Cardiac muscle cell (in vitro differentiated cells and primary cell): ENCODE data around the gene JPH4. TPM values are rescaled to one million over a fixed set of nuclear protein-coding genes. Genes with fewer than 3 reads are reported as not detected.

Experiments
- DNase-seq, 2 donors: peaks; one replicate each; pipeline versions ENCODE4 v3.0.0 to v3.0.0-alpha.2; 2010 to 2017; ENCODE audit warnings: low read depth in 1 of 2, low spot score in 1 of 2
- H3K27ac ChIP-seq: fragments of 200-600 bp; sonication (generic); 2 replicates; pipeline ENCODE4 v1.5.1; 2016
- H3K27me3 ChIP-seq: fragments of 200-600 bp; sonication (generic); 2 replicates; pipeline ENCODE4 v1.6.0; 2016; ENCODE audit warnings: control low read depth
- H3K36me3 ChIP-seq: fragments of 200-600 bp; sonication (generic); 2 replicates; pipeline ENCODE4 v1.5.1; 2016; ENCODE audit warnings: control low read depth
- H3K4me1 ChIP-seq: fragments of 200-600 bp; sonication (generic); 2 replicates; pipeline ENCODE4 v1.8.1; 2017; ENCODE audit warnings: low read depth, mild to moderate bottlenecking, mixed run types
- H3K4me3 ChIP-seq: fragments of 200-600 bp; sonication (generic); 2 replicates; pipeline ENCODE4 v1.5.1; 2016; ENCODE audit warnings: mild to moderate bottlenecking
- H3K9me3 ChIP-seq: fragments of 200-600 bp; sonication (generic); 2 replicates; pipeline ENCODE4 v1.5.1; 2017; ENCODE audit warnings: low read depth, mild to moderate bottlenecking, control low read depth
- polyA plus RNA-seq: library from polyadenylated mRNA; unstranded; fragments of >200 nt; fragmentation: Nextera tagmentation; extraction: Ambion mirVana; gene quantifications from 2 replicates; pipeline ENCODE4 v1.2.1, GENCODE V29; 2016
- total RNA-seq: library from RNA; depleted of rRNA; stranded (reverse); fragments of >200 nt; gene quantifications from 2 replicates; pipeline ENCODE4 v1.2.3, GENCODE V29; 2016
- TF ChIP-seq, protein P1 (sequence below): IDR thresholded peaks from 2 replicates; pipeline ENCODE4 v1.5.1; 2012; ENCODE audit warnings: low read depth, mild to moderate bottlenecking, low read length

Gene JPH4
- total and polyA plus RNA-seq, 2 experiments from 2014 or later, result 0.53 to 0.63 TPM

DNA sequence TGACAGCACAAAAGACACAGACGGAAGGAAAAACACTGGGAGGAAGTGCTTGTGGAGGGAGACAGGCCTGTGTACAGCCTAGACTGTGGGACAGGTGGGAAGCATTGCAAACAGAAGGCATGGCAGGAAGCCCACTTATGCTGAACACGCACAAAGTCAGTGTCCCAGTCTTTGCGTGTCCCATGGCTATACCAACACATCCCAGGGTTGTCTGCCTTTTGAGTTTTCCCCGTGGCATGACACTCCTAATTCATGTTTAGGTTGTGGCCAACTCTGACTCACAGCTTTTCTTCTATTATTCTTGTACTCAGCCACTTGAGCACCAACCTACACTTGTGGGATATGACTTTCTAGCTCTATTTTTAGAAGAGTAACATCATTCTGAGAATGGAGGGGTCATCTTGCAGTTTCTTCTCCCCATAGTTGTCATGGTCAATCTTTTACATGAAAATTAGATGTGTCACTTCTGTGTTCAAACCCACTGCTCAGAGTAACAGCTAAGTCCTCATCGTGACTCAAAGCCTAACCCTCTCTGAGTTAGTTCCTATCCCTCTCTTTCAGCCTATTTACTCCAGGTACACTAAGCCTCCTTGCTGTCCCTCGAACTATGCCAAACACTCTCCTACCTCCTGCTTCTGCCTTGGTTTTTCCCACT is 27.5 kb upstream of the JPH4 start:
- no peak for DNase-seq
- H3K4me3 ChIP-seq, result no peak overlapping the region
- TF ChIP-seq, protein P1, sequence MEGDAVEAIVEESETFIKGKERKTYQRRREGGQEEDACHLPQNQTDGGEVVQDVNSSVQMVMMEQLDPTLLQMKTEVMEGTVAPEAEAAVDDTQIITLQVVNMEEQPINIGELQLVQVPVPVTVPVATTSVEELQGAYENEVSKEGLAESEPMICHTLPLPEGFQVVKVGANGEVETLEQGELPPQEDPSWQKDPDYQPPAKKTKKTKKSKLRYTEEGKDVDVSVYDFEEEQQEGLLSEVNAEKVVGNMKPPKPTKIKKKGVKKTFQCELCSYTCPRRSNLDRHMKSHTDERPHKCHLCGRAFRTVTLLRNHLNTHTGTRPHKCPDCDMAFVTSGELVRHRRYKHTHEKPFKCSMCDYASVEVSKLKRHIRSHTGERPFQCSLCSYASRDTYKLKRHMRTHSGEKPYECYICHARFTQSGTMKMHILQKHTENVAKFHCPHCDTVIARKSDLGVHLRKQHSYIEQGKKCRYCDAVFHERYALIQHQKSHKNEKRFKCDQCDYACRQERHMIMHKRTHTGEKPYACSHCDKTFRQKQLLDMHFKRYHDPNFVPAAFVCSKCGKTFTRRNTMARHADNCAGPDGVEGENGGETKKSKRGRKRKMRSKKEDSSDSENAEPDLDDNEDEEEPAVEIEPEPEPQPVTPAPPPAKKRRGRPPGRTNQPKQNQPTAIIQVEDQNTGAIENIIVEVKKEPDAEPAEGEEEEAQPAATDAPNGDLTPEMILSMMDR, result no peak
- H3K36me3 ChIP-seq, result no peaks in the 10 kb centered on the region
- H3K9me3 ChIP-seq, result no peaks in the 10 kb centered on the region
- H3K27me3 ChIP-seq, result no peaks in the 10 kb centered on the region
- no peak overlapping the region for H3K27ac ChIP-seq
- no peaks in the 10 kb centered on the region for H3K4me1 ChIP-seq

DNA sequence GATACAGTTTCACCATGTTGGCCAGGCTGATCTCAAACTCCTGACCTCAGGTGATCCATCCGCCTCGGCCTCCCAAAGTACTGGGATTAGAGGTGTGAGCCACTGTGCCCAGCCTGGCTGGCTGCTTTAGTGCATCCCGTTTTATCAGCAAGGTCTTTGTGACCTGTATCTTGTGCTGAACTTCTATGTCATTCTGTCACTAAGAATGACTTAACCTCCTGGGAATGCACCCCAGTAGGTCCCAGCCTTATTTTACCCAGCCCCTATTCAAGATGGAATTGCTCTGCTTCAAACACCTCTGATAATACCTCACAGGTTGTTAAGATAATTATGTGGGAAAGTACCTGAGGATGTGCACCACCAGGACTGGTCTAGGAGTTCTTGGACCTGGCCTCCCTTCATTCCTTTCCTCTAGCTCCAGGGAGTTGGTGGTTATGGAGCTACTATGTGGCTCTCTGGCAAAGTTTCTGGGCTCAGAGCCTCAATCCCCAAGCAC is 26.1 kb upstream of the JPH4 start:
- Histone ChIP-seq H3K4me3 (no peak overlapping the region), H3K36me3 (no peaks in the 10 kb centered on the region), H3K9me3 (no peaks in the 10 kb centered on the region), H3K27me3 (no peaks in the 10 kb centered on the region), H3K4me1 (no peaks in the 10 kb centered on the region), H3K27ac (no peak overlapping the region)
- DNase-seq, result no peak
- TF ChIP-seq, protein P1, result no peak

DNA sequence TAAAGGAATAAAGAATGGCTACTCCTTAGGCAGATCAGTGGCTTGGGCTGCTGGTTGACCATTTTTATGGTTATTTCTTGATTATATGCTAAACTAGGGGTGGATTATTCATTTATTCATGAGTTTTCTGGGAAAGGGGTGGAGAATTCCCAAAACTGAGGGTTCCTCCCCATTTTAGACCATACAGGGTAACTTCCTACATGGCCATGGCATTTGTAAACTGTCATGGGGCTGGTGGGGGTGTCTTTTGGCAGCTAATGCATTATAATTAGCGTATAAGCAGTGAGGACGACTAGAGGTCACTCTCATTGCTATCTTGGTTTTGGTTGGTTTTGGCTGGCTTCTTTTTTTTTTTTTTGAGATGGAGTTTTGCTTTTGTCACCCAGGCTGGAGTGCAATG is 25.6 kb upstream of the JPH4 start:
- no peaks in the 10 kb centered on the region for H3K4me1 ChIP-seq
- DNase-seq, result no peak
- TF ChIP-seq, protein P1, result no peak
- no peaks in the 10 kb centered on the region for H3K36me3 ChIP-seq
- no peaks in the 10 kb centered on the region for H3K9me3 ChIP-seq
- no peak overlapping the region for H3K27ac ChIP-seq
- H3K4me3 ChIP-seq, result no peak overlapping the region
- H3K27me3 ChIP-seq, result no peaks in the 10 kb centered on the region

DNA sequence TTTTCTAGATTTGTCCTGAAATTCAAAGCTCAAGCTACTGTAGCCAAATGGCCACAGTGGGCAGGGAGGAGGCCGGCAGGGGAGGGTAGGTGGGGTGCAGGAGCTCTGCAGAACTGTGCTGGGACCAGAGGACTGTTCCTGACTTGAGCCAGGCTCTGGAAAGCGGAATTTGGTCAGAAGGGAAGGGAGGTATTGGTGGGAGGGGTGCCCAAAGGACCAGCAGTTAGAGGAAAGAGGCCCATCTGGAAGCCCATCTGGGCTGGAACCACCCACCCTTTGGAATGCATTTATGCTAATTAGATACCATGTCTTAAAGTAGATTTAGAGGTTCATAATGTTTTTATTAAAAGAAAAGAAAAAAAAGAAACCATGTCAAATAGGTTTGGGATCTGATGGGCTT is 24.5 kb upstream of the JPH4 start:
- H3K36me3 ChIP-seq, result no peaks in the 10 kb centered on the region
- DNase-seq, result no peak
- no peak overlapping the region for H3K27ac ChIP-seq
- no peak overlapping the region for H3K4me3 ChIP-seq
- TF ChIP-seq, protein P1, result no peak
- no peaks in the 10 kb centered on the region for H3K4me1 ChIP-seq
- H3K27me3 ChIP-seq, result no peaks in the 10 kb centered on the region
- no peaks in the 10 kb centered on the region for H3K9me3 ChIP-seq

DNA sequence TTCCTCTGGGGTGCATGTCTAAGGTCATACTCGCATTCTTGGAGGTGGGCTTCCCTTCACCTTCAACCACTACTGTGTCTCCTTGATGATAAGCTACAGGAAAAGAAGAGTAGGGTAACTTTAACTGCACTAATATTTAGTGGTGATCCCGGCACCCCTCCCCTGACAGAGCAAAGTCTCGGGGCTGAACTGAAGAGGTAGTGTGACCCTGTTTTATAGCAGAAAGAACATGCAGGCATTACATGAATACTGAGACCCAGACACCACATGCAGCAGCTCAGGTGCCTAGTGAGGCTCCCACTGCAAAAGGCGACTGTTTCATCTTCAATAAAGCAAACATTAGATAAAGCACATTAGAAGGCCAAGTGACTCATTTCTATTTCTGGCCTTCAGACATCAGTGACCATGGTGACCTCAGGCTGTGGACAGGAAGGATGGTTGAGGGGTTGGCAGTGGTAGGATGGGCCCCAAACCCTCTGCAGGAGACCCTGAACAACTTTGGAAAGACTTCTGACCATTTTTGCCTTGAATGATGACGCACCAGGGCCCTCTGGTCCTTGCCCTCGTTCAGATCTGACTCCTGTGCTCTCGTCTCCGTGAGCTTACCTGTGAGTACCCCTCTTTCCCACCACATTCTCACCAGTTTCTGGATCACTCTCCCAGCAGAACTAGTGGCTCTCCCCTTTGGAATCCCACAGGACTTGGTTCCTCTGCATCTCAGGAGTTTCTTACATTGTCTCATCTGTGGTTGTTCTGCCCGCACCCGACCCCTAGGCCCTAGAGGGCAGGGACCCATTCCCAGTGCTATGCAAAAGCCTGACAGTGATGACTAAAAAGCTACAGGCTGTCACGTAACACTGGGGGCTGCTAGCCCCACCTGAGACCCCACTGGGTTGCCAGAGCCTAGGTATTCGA is 23.8 kb upstream of the JPH4 start:
- H3K4me1 ChIP-seq, result no peaks in the 10 kb centered on the region
- H3K36me3 ChIP-seq, result no peaks in the 10 kb centered on the region
- no peak for DNase-seq
- no peak overlapping the region for H3K4me3 ChIP-seq
- no peaks in the 10 kb centered on the region for H3K9me3 ChIP-seq
- TF ChIP-seq, protein P1, result no peak
- H3K27ac ChIP-seq, result no peak overlapping the region
- no peaks in the 10 kb centered on the region for H3K27me3 ChIP-seq
